GM23248 (cell line): ENCODE results near the gene POGLUT2. TPM values are rescaled to one million over a fixed set of nuclear protein-coding genes. Genes with fewer than 3 reads are reported as not detected.

ENCODE experiments used
- DNase-seq: peaks from one replicate; pipeline ENCODE4 v3.0.0-alpha.2; 2015
- H2AFZ ChIP-seq: fragments of 200-600 bp; sonication (generic); 2 replicates; pipeline ENCODE4 v1.6.1; 2016; ENCODE audit warnings: antibody characterized with exemption
- H3F3A ChIP-seq: fragments of 200-600 bp; sonication (generic); 2 replicates; pipeline ENCODE4 v1.6.1; 2016; ENCODE audit warnings: mild to moderate bottlenecking, antibody characterized with exemption, mixed run types; ENCODE audit not compliant: insufficient read depth
- H3K27ac ChIP-seq: fragments of 200-600 bp; sonication (generic); 2 replicates; pipeline ENCODE4 v1.5.1; 2016; ENCODE audit warnings: mild to moderate bottlenecking
- H3K27me3 ChIP-seq: fragments of 200-600 bp; sonication (generic); replicated peaks from 2 replicates; pipeline ENCODE4 v1.6.1; 2016; ENCODE audit warnings: mild to moderate bottlenecking; ENCODE audit not compliant: insufficient read depth
- H3K36me3 ChIP-seq: fragments of 200-600 bp; sonication (generic); 2 replicates; pipeline ENCODE4 v1.6.1; 2016; ENCODE audit warnings: low read depth, mild to moderate bottlenecking
- H3K4me1 ChIP-seq: fragments of 200-600 bp; sonication (generic); 2 replicates; pipeline ENCODE4 v1.6.1; 2016; ENCODE audit warnings: mild to moderate bottlenecking; ENCODE audit not compliant: insufficient read depth
- H3K4me2 ChIP-seq: fragments of 200-600 bp; sonication (generic); one replicate; pipeline ENCODE4 v1.6.1; 2016; ENCODE audit warnings: mild to moderate bottlenecking; ENCODE audit not compliant: unreplicated experiment
- H3K4me3 ChIP-seq: fragments of 200-600 bp; sonication (generic); 2 replicates; pipeline ENCODE4 v1.5.1; 2016; ENCODE audit warnings: mild to moderate bottlenecking
- H3K79me2 ChIP-seq: fragments of 200-600 bp; sonication (generic); 2 replicates; pipeline ENCODE4 v1.6.1; 2016; ENCODE audit warnings: mild to moderate bottlenecking; ENCODE audit not compliant: insufficient read depth
- H3K9ac ChIP-seq: fragments of 200-600 bp; sonication (generic); 2 replicates; pipeline ENCODE4 v1.6.1; 2016; ENCODE audit warnings: mild to moderate bottlenecking
- H3K9me2 ChIP-seq: fragments of 200-600 bp; sonication (generic); 2 replicates; pipeline ENCODE4 v1.6.1; 2016; ENCODE audit warnings: mixed run types, mild to moderate bottlenecking, moderate library complexity; ENCODE audit not compliant: insufficient read depth
- H3K9me3 ChIP-seq: fragments of 200-600 bp; sonication (generic); one replicate; pipeline ENCODE4 v1.6.1; 2017; ENCODE audit warnings: low read depth
- H4K20me1 ChIP-seq: fragments of 200-600 bp; sonication (generic); 2 replicates; pipeline ENCODE4 v1.6.0; 2016; ENCODE audit not compliant: insufficient read depth
- EZH2 ChIP-seq: fragments of 200-600 bp; sonication (generic); IDR thresholded peaks from 2 replicates; pipeline ENCODE4 v1.6.1; 2018; ENCODE audit warnings: antibody characterized with exemption, mild to moderate bottlenecking; ENCODE audit not compliant: insufficient read depth, poor library complexity, severe bottlenecking
- EZH2phosphoT487 ChIP-seq: fragments of 200-600 bp; sonication (generic); IDR thresholded peaks from 2 replicates; pipeline ENCODE4 v1.6.1; 2018; ENCODE audit warnings: antibody characterized with exemption, moderate library complexity, mild to moderate bottlenecking, low read depth; ENCODE audit not compliant: insufficient read depth
- WGBS, 2 experiments: methylation state at CpG; one replicate each; pipeline ENCODE4 v1.1.6; 2015 to 2017; ENCODE audit warnings: low lambda C conversion rate in 2 of 2, low coverage in 1 of 2; ENCODE audit errors: missing lambda C conversion rate in 2 of 2; 5-methylcytosine and 5-hydroxymethylcytosine counted together
- in situ Hi-C: fragments of 300-500 bp; cut with MboI; formaldehyde crosslinking; loops from 2 replicates; pipeline ENCODE4 v1.15.0; 2020
- polyA plus RNA-seq: library from polyadenylated mRNA; unstranded; fragments of >200 nt; fragmentation: Nextera tagmentation; extraction: Ambion mirVana; gene quantifications from 2 replicates; pipeline ENCODE4 v1.2.1, GENCODE V29; 2016
- total RNA-seq: library from RNA; depleted of rRNA; stranded (reverse); fragments of >200 nt; shearing (Covaris generic); gene quantifications from 2 replicates; pipeline ENCODE4 v1.2.3, GENCODE V29; 2014; rRNA removed

The POGLUT2 gene
- total and polyA plus RNA-seq, 2 experiments from 2014 or later = 26.0 to 27.7 TPM

DNA sequence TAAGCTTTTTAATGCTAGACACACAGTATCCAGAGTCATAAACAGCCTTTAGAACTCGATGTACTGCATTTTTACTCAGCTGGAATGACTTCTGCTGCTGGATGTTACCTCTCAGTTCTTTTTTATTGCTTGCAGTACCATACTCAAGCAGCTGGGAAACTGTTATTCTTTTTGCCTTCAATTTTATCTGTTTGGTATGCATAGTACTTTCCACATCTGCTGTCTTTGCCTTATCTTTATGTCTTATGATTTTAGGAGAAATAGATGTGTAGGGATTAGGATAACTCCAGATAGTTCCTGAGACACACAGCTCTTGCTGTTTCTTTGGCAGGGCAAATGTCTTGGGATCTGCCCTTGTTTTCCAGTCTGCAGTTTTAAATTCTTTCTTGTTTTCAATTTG lies 56.7 kb downstream of the POGLUT2 start:
- Histone ChIP-seq H3K27me3 (peaks cover 30% of the 10 kb centered on the region), H3K27ac (no peak overlapping the region), H3K9me3 (no peaks in the 10 kb centered on the region), H3K36me3 (no peaks in the 10 kb centered on the region), H3K9ac (no peak overlapping the region), H3K4me2 (no peak overlapping the region), H3F3A (no peaks in the 10 kb centered on the region), H4K20me1 (no peaks in the 10 kb centered on the region), H3K4me1 (no peaks in the 10 kb centered on the region), H3K9me2 (no peaks in the 10 kb centered on the region), H3K79me2 (no peaks in the 10 kb centered on the region), H3K4me3 (no peak overlapping the region), H2AFZ (no peak overlapping the region)
- WGBS, 2 experiments = 12 to 15% methylated on average over 1 of the region's 1 CpG
- TF ChIP-seq EZH2phosphoT487 = no peak
- TF ChIP-seq EZH2 = no peak
- DNase-seq = no peak
- in situ Hi-C loops = no loop called here

Other genes starting within 250 kb of the POGLUT2 start
- gene TPP2, start 202.0 kb downstream of the POGLUT2 start, total RNA-seq = 41.3 and 50.6 TPM in 2 replicates
- 22.5 and 24.3 TPM in 2 replicates for gene TPP2, start 202.0 kb downstream of the POGLUT2 start, polyA plus RNA-seq
- not detected in 2 replicates for gene METTL21C, start 103.9 kb downstream of the POGLUT2 start, total RNA-seq
- not detected in 2 replicates for gene METTL21C, start 103.9 kb downstream of the POGLUT2 start, polyA plus RNA-seq
- gene TEX30, start 25.2 kb downstream of the POGLUT2 start, total RNA-seq = 21.1 and 22.4 TPM in 2 replicates
- gene TEX30, start 25.2 kb downstream of the POGLUT2 start, polyA plus RNA-seq = 37.6 and 38.0 TPM in 2 replicates
- gene BIVM, start 143 bp upstream of the POGLUT2 start, total RNA-seq = 24.1 and 35.7 TPM in 2 replicates
- gene BIVM, start 143 bp upstream of the POGLUT2 start, polyA plus RNA-seq = 22.9 and 25.8 TPM in 2 replicates
- 78.5 and 103 TPM in 2 replicates for gene ERCC5, start 47.1 kb upstream of the POGLUT2 start, total RNA-seq
- 44.6 and 49.2 TPM in 2 replicates for gene ERCC5, start 47.1 kb upstream of the POGLUT2 start, polyA plus RNA-seq